HuH-7.5 (cell line): ENCODE measurements around the gene SEMA5A.
A peak's percentile ranks its signal among the peaks of the same experiment; 100 is the strongest.

Experiments
- DNase-seq: peaks from one replicate; pipeline ENCODE4 v3.0.0; 2011; ENCODE audit warnings: low spot score

The SEMA5A gene

DNA sequence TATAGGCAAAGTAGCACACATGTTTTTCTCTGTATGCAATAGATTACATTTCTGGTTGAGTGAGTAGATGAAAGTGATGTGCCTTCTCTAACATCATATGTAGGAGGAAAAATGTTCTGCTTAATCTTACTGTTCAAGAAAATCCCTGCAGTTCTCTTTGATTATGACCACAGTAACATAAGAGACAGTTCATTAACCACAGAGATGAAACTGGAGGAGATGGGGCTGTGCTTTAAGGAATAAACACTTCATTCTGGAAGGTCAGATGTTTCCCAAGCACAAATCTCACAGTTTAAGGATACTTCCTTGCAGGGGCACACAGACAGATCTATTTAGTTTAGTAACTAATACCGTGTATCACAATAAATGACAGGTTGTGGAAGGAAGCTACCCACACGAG lies 150.2 kb downstream of the SEMA5A start:
- DNase-seq: no peak

DNA sequence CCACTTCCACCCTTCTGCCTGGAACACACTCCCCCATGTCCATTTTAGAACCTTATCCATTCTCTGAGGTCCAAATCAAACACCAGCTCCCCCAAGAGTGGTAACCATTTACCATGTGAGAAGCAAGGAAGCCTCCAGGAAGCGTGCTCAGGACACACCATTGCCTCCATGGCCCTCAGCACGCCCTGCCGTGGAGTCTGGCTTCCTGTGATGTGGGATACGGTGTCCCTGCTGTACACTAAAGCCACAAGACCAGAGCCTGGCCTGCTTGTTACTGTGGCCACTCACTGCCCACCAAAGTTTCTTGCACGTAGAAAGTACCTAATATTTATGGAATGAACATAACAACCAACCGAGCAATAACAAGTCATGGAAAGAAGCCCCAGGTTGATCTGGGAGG lies 151.7 kb downstream of the SEMA5A start:
- DNase-seq: no peak

DNA sequence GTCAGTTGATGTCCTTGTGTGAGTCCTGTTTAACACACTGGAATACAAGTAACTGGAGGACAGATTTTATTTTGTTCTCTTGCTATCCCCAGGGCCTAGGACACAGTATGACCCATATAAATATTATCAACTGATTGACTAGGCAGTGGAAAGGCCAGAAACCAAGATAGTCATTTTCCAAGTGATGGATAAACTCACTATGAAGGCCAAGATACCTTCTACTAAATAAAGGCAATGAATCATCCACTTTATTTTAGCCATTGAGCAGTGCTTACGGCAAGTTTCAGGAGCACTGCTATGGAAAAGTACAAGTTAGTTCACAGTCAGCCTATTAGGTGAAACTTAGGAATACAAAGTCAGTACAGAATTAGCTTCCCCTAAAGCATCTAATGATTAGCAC lies 153.2 kb downstream of the SEMA5A start:
- DNase-seq: no peak

DNA sequence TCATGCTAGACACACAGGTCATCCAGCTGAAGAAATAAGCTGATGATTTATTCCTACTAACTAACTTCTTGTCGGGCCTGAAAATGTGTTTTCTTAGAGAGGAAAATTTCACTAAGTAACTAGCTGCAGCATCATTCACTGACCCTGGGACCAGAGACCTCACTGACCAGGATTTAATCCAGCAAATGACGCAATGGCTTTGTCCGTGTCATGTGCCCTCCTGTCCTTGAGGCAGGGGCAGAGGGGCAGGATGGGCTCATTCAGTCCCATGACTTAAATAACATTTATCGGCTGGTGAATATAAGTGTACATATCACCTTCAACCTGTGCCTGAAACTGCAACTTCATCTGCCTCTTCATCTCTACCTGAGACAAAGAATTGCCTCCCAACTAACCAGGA lies 154.8 kb downstream of the SEMA5A start:
- DNase-seq: no peak

DNA sequence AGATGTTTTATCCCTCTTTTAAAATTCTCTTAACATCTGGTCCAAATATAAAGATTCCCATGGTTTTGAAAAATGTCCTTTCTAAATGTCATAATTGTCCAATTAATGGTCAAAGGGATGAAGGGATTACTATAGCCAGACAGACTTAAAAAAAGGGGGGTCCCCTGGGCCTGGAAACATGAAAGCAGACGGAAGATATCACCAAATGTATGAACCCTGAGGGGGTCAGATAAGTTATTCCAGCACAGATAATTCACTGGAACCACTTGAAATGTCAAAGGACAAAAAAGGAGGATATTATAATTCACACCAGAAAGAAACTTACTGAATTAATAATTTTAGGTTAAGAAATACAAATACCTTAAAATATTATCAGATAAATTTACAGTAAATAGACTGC lies 155.8 kb downstream of the SEMA5A start:
- no peak for DNase-seq

DNA sequence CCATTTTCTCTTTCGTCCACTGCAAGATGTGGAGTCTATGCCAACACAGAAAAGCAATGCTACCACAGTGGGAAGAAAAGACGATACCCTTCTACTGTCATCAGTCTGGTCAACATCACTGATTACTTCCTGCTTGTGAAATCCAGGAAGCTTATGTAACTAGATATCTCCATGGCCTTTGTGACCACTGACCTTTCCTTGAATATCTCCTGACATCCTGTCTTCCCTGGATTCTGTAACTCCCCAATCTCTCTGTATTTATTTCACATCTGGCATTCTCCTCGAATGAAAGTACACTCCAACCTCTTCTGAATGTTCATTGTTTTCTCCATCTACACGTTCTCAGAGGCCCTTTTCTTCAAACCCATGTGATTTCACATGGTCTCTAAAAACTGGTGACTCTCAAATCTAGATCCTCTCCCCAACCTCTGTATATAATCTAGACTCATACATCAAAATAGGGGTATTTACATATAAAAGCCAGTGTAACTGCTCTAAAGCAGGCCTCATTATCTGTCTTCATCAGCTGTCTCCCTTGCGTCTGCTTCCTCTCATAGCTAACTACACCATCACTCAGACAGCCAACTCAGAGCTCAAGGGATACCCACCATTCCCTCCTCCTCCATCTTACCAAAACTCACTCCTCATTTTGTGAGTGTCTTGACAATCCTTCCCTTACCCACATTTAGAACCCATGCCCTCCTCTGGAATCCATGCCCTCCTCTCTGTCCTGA lies 156.8 kb downstream of the SEMA5A start:
- no peak for DNase-seq

DNA sequence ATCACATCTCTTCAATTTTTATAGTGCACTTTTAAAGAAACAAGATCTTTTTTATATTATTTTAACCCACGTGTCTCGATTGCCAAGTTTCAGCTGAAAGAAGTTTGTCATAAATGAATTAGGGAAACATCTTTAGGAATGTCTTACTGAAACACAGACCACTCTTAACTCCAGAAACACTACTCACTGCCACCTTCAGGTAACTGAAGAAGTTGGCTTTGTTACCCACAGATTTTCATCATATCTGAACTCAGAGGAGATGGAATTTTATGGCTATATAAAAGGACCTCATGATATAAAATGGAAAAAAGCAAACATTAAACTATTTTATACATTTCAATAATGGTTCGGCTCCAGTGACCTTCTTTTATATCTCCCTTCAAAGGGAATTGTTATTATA lies 158.0 kb downstream of the SEMA5A start:
- DNase-seq: no peak

DNA sequence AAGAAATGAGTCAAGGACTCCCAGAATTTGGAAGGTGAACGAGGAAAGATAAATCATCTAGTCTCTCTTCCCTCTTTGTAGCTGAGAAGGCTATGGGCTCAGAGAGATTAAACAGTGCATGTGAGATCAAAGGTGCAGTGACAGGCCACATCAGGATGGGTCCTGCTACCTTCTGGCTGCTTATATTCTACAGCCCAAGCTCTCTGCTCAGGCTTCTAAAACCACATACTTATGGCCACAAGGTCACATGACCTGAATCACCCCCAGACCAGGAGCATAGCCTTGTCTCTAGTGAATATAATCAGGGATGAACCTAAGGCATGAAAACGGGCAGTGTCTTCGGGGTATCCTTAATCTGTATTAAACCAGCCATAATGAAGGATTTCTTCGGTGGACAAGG lies 158.9 kb downstream of the SEMA5A start:
- DNase-seq: no peak

DNA sequence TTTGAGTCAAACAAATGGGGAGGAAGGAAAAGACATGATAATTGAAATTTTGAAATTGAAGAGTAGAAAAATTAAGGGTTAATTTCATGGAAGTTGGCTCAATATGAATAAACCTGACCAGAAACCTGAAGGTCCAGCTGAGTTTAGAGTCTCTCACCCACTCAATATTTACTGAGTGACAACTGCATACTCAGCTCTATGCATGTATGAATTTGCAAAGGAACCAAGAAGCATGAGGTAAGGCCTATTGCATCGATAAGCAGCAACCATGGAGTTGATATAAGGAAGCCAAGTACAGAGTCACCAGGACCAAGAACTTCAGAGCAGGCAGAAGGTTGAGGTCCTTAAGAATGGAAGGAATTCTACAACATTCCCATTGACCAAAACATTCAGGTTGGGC lies 163.4 kb downstream of the SEMA5A start:
- DNase-seq: no peak

DNA sequence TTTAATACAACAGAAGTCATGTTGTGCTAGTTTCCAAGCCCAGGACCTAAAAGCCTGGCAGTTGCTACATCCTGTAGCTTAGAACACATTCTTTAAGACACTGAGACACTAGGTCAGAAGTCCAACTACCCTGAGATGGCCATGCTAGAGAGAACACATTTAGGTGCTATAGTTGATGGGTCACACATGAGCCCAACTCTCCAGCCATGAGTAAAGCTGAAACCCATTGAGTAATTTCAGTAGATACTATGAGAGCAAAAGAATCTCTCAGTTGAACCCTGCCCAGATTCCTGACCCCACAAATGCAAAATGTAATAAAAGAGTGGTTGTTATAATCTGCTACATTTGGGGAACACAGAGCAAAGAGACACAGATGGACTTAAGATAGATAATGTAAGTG lies 164.4 kb downstream of the SEMA5A start:
- DNase-seq: no peak

DNA sequence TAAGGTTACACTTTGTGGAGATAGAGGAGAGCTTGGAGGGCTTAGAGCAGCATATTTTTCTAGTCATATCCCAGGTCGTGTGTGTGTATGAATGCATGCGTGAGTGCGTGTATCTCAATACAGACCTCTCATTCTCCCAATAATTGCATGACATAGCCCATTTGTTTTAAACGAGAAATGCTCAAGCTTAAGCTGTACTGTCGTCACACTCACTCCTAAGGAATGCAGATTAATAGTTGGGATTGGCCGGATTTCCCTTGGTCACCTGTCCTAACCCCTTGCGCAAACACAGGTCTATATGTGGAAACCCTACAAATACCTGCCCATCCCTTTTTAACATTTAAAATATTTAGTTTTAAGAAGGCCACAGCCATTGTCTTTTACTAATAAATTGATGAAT lies 165.8 kb downstream of the SEMA5A start:
- no peak for DNase-seq

DNA sequence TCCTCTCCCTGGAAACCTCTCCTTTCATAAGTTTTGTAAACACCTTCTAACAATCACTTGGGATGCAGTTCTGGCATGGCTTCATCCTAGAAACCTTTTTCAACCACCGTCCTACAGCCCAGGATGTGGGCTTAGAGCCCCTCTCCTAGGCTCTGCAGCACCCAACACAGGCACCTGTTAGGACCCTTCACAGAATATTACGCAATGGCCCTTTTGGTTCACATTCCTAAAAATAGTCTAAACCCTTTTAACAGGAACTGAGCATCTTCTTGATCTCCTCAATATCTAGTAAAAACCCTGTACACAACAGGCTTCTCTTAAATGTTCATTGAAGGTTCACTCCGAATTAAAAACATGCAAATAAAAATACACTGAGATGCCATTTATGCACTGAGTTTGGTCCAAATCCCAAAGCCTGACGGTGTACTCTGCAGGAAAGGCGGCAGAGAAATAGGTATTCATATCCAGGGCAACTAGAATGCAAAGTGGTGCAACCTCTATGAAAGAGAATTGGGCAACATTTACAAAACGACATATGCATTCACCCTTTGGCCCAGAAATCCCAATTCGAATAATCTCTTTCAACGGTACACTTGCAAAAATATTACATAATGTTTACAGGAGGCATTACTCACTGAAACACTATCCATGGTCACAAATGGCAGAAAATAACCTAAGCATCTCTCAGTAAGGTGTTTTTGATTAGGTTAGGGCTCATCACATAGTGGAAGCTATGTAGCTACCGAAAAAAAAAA lies 169.3 kb downstream of the SEMA5A start:
- DNase-seq: no peak

DNA sequence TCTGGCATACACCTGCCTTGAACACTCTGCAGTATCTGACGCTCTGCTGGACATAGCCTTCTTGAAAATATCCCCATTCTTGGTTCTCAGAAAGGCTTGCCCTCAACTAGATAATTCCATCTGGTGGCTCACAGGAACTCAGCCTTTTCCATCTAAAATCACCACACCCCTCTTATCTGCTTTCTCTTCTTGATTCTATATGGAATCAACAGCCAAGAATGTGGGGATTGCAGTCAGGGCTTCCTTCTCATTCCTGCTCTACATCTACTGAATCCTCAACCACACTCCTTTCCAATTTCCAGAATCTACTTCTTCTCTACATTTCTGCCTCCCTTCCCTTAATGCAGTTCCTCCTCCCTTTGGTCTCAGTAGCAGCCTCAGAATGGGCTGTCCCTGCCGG lies 170.1 kb downstream of the SEMA5A start:
- no peak for DNase-seq

DNA sequence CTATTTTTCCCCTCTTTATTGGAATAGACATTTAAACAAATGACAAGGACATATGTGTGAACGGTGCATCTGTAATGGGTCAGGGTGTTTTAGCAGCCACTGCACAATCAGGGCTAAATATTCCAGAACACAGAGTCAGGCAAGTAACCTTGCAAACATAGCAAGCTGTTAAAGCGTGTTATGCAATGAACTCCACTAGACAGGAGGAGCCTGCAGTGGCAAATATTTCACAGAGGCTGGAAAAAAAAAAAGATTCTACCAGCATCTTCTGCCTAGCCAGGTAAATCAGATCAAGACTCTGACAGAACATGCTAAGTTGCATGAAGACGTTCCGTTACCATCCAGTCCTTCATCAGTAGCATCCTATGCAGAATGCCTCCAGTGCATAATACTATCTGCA lies 171.8 kb downstream of the SEMA5A start:
- DNase-seq: no peak

DNA sequence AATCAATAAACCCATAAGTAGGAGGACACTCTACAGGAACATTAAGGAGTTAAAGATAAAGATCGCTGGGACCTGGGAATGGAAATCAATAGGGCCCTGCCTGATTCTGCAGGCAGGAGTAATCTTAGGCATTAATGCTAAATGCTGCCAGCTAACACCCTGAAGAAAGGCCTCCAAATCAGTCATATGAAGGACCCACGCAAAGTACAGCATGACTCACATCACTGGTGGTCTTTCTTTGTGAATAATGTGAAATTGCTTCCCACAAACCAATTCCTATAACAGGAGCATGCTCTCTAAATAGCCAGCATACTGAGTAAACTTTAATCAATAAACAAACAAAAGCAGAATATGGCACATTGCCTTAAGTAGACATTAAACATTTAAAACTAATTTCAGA lies 172.3 kb downstream of the SEMA5A start:
- no peak for DNase-seq

DNA sequence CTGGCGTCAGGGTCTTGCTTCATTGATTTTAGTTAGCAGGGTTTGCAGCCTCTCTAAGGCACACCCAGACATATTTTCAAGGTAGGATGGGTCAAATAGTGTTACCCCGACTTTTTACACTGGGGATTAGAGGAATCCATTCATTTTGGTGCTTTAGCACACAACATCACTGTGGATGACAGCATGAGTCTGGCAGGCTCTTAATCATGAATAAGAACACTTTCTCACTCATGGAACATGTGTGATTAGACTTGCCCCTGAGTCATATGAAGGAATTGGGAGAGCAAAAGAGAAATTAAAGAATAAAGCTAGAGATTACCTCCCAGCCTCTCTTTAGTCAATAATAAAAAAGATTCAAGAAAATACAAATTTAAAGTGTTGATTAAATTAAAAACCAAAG lies 175.6 kb downstream of the SEMA5A start:
- no peak for DNase-seq

DNA sequence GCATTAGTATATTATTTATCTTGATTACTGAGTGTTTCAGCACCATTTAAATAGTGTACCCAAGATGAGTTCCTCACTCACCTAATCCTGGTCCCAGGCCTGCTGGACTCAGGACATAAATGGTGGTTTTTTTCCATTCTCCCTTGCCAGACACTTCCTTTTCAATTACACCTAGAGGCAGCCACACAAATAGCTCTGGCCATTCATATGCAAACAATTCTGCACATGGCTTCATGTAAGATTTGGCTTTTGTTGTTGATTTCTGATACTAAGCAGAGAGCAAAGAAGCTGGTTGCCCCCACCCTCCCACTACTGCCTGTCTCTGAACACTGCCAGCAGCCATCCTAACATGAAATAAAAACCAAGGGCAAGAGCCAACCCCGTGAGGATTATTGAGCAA lies 180.4 kb downstream of the SEMA5A start:
- DNase-seq: no peak

DNA sequence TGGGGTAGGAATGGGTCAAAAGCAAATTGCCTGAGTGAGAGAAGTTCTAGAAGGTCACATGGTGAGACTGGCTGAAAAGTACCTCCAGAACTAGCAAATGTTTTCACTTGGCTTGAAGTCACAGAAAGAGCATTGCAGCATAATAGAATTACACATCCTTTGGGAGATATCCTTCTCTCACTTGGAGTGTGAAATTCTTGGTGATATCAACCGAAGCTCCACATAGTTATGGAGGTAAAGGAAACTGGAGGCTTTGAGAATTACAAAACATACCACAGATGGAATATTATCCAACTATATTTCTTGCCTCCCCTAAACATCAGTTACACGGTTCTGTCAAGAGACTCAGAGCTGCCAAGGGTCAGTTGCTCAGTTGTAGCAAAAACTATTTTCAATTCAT lies 182.4 kb downstream of the SEMA5A start:
- DNase-seq: no peak

DNA sequence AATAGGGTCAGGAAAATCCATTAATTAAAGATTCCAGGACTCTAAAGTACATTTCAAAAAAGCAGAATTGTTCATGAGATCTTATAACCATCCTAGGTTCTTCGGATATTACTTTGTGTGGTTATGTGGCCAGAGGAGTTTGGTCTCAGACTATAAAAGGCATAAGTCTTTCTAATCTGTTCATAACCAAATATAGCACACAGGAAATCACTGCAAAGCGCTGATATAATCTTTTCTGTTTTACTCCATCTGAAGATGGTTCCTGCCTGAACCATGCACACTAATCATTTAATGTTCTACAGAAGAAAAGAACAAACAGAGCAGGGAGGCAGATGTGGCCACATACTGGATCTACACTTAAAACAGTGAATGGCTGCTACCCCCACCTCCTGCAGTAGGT lies 182.8 kb downstream of the SEMA5A start:
- DNase-seq: no peak

DNA sequence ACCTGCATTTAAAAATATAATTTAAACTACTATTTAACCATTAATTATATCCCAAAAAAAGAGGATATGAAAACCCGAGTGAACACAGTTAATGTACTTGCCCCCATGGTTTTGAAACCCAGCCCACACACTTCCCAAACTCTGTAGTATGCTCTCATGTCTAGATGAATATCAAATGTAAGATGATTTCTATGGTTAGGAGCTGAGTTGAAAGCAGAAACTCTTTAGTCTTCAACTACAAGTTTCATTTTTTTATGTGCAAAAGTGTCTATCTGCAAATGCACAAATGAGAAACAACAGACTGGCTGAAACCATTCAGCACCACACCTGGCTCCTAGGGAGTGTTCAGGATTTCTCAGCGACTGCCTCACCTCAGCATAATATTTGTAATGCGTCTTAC lies 183.3 kb downstream of the SEMA5A start:
- DNase-seq: no peak

DNA sequence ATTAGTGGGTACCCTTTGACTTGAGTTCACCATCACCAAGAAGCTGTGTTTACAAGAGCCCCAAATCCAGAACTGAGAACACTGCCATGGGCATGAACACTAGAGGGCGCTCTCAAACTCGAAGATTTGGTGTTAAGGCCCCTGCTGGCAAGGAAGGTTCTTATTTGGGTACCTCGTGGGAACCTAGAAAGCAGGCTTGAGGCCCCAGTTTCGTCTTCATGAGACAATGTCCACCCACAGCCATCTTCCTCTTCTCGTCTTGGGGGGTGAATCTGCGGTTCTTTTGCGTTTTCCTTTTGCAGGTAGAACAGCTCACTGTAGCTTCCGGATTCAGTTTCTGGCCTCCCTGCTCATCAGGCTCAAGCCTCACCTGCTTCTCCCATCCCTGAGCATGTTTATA lies 184.0 kb downstream of the SEMA5A start:
- DNase-seq: peak; percentile 26

DNA sequence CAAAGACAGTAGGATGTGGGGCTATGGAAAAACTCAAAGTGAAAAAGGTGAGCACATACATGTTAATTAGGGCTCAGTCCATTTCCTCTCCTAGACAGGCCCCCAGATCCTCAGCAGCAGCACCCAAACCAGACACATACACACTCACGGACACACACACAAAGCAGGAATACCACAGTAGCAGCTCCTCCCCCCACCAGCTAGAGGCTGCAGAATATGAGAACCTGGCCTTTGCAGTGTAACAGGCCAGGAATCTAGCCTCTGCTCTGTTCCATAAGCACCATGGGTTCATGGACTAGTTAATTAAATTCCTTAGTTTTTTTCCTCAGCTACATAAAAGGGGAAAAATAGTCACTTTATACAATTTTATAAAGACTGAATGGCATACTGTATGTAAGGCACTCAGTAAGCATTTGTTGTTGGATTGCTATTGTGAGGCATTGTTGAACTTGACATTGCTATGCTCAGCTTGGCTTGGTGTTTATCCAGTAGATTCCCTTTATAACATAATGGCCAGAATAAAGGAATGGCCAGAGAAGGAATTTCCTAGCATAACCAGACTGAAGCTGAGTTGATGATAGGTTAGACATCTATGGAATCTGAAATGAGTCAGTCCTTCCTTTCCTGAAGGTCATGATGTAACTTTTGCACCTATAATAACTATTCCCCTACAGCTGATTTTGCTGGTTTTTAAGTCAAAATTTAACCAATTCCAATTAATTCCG lies 186.8 kb downstream of the SEMA5A start:
- no peak for DNase-seq

DNA sequence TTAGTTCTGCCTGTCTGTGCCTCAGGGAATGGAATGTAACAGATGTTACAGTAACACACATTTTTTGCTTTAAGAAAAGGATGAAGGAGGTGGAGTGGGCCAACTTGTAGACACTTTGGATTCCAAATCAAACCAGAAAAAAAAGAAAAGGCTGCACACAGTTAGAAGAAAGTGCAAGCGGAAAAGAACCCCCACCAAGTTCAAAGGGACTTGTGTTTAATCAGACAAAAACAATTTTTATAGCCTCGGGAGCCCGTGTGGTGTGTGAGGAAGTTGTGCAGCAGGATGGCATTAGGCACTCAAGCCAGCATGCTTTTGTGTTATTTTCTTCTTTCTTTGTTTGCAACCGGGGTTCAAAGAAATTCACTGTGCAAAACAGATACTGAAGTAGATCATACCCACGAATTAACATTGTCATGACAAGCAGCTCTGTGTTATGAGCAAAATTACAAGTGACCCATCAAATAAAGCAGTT lies 189.5 kb downstream of the SEMA5A start:
- DNase-seq: no peak
